HepG2 (cell line): Measurements from ENCODE around the gene DAAM1. TPM values are rescaled to one million over a fixed set of nuclear protein-coding genes. Genes with fewer than 3 reads are reported as not detected.

ENCODE experiments used
- ATAC-seq: fragments of 200-7000 bp; cut with Tn5 transposase; 3 replicates; pipeline ENCODE4 v1.9.1; 2020; ENCODE audit warnings: mild to moderate bottlenecking, moderate library complexity
- BruUV-seq: library from RNA; stranded (reverse); fragments of 400-500 nt; replicated peaks from 2 replicates; lab custom pipeline; 2021; lab: Mats Ljungman, UMichigan
- CTCF ChIA-PET: fragments of 300-600 bp; formaldehyde crosslinking; extraction: SDS; loops from one replicate; lab custom pipeline; 2021; ENCODE audit warnings: low total read pairs, inconsistent platforms, low intra/inter-chr PET ratio; lab: Yijun Ruan, JAX
- POLR2A ChIA-PET: fragments of 350-600 bp; sonication (Branson Sonifier 250); formaldehyde crosslinking; loops from one replicate; lab custom pipeline; 2020; ENCODE audit warnings: antibody characterized with exemption, inconsistent platforms; lab: Yijun Ruan, JAX
- DNase-seq: peaks from one replicate; pipeline ENCODE4 v3.0.0-alpha.2; 2015; ENCODE audit warnings: low spot score
- FAIRE-seq: peaks from 3 replicates; lab custom pipeline; 2011; peaks lifted over from hg19 to GRCh38; lab: Jason Lieb, UNC
- H2AFZ ChIP-seq: one replicate; pipeline ENCODE4 v1.6.1; 2011; ENCODE audit warnings: low read length, inconsistent platforms
- H3K27ac ChIP-seq: fragments of 300-600 bp; 3 replicates; pipeline ENCODE4 v1.8.0; 2011; ENCODE audit warnings: mixed run types, mild to moderate bottlenecking, mixed read lengths, low read length, inconsistent platforms; ENCODE audit not compliant: insufficient read depth; ENCODE audit errors: extremely low read length
- H3K27me3 ChIP-seq, 2 experiments: fragments of 200-600 bp in 1 of 2; 2 replicates in 1 of 2; 3 replicates in 1 of 2; pipeline versions ENCODE4 v1.6.0 to v1.8.0; 2011; ENCODE audit warnings: low read length in 2 of 2, mild to moderate bottlenecking in 2 of 2, moderate library complexity in 2 of 2, inconsistent platforms in 1 of 2; ENCODE audit not compliant: insufficient read depth in 2 of 2, control insufficient read depth in 1 of 2
- H3K36me3 ChIP-seq, 2 experiments: fragments of 200-600 bp in 1 of 2; replicated peaks in 1 of 2; 2 replicates in 1 of 2; 3 replicates in 1 of 2; pipeline versions ENCODE4 v1.5.1 to v1.8.0; 2011; ENCODE audit warnings: low read length in 2 of 2, inconsistent platforms in 1 of 2; ENCODE audit not compliant: insufficient read depth in 2 of 2, control insufficient read depth in 1 of 2
- H3K4me1 ChIP-seq: 2 replicates; pipeline ENCODE4 v1.5.1; 2012; ENCODE audit warnings: low read length, inconsistent platforms; ENCODE audit not compliant: insufficient read depth
- H3K4me2 ChIP-seq: 2 replicates; pipeline ENCODE4 v1.6.0; 2011; ENCODE audit warnings: low read depth, low read length, inconsistent platforms
- H3K4me3 ChIP-seq, 3 experiments: fragments of 200-600 bp in 1 of 3; sonication (generic), shearing (Covaris generic) in 1 of 3; replicated peaks in 1 of 3; 2 replicates each; pipeline ENCODE4 v1.5.1; 2011 to 2016; ENCODE audit warnings: low read length in 3 of 3, inconsistent platforms in 2 of 3, low read depth in 2 of 3, mild to moderate bottlenecking in 2 of 3, control low read depth in 1 of 3, mixed read lengths in 1 of 3; ENCODE audit not compliant: insufficient read depth in 1 of 3
- H3K79me2 ChIP-seq: one replicate; pipeline ENCODE4 v1.6.1; 2011; ENCODE audit warnings: low read length, inconsistent platforms; ENCODE audit not compliant: insufficient read depth
- H3K9ac ChIP-seq: 2 replicates; pipeline ENCODE4 v1.6.0; 2011; ENCODE audit warnings: mild to moderate bottlenecking, low read depth, low read length, inconsistent platforms; ENCODE audit not compliant: insufficient read depth
- H3K9me3 ChIP-seq: 2 replicates; pipeline ENCODE4 v1.5.1; 2012; ENCODE audit warnings: mild to moderate bottlenecking, low read length
- H4K20me1 ChIP-seq: 2 replicates; pipeline ENCODE4 v1.6.0; 2011; ENCODE audit warnings: inconsistent platforms, mild to moderate bottlenecking, low read length, moderate library complexity; ENCODE audit not compliant: insufficient read depth
- MIXL1 ChIP-seq: IDR thresholded peaks from 2 replicates; pipeline ENCODE4 v1.6.1; 2016
- SATB2 ChIP-seq: sonication (generic); formaldehyde crosslinking; IDR thresholded peaks from 2 replicates; pipeline ENCODE4 v1.5.0; 2020; ENCODE audit warnings: missing genetic modification reagents
- ZBTB39 ChIP-seq: sonication (generic); formaldehyde crosslinking; IDR thresholded peaks from 2 replicates; pipeline ENCODE4 v1.5.0; 2020; ENCODE audit warnings: missing genetic modification reagents
- ZNF687 ChIP-seq: sonication (generic); formaldehyde crosslinking; IDR thresholded peaks from 2 replicates; pipeline ENCODE4 v1.5.1; 2020; ENCODE audit warnings: mild to moderate bottlenecking, missing genetic modification reagents, moderate library complexity
- WGBS: methylation state at CpG from one replicate; pipeline ENCODE4 v1.1.6; 2017; ENCODE audit warnings: low lambda C conversion rate; 5-methylcytosine and 5-hydroxymethylcytosine counted together
- in situ Hi-C: cut with HindIII; loops from 2 replicates; pipeline ENCODE4 v1.10.0; 2017; ENCODE audit warnings: low pct_unique_long_range_greater_than_20kb; ENCODE audit not compliant: extremely low pct_ligation_motif_present
- intact Hi-C: fragments of 100-400 bp; cut with micrococcal nuclease; formaldehyde crosslinking; loops from one replicate; pipeline ENCODE4 v1.10.0; 2022; ENCODE audit not compliant: unreplicated experiment
- polyA plus RNA-seq, 8 experiments: library from polyadenylated mRNA; depleted of rRNA in 3 of 8; stranded (reverse) in 7 of 8; unstranded in 1 of 8; fragments of >200 nt; fragmentation: Illumina TruSeq in 4 of 8; extraction: Trizol in 4 of 8; gene quantifications; 2 replicates each; pipeline versions ENCODE4 v1.2.1 to v1.2.3, GENCODE V29; 2011 to 2016; ENCODE audit warnings: low read depth in 4 of 8, missing spikeins in 1 of 8, mixed read lengths in 1 of 8; ENCODE audit not compliant: insufficient read depth in 1 of 8
- total RNA-seq, 5 experiments: library from RNA; depleted of rRNA; stranded (reverse); fragments of >200 nt; fragmentation: Illumina TruSeq; extraction: Trizol; gene quantifications; 2 replicates each; pipeline ENCODE4 v1.2.3, GENCODE V29; 2016; ENCODE audit warnings: low read depth in 1 of 5

DAAM1 gene
- total and polyA plus RNA-seq, 2 of the 13 experiments (the other 11 are each of a cell fraction or from before 2014, with no cell fraction given): 10.9 to 24.5 TPM

- H2AFZ ChIP-seq: no peak overlapping the region
- no peak overlapping the region for H3K4me2 ChIP-seq
- no peak for ATAC-seq
- WGBS: 13% methylated on average over 1 of the region's 1 CpG
- no TSS peak for BruUV-seq
- intact Hi-C loops: no loop called here
- peaks cover 14% of the 10 kb centered on the region for H3K4me1 ChIP-seq
- no peaks in the 10 kb centered on the region for H3K79me2 ChIP-seq
- no peak for TF ChIP-seq ZNF687
- no peak for TF ChIP-seq ZBTB39 (CRISPR knock-in tag)
- no peak for TF ChIP-seq MIXL1 (CRISPR knock-in tag)
- no peak for TF ChIP-seq SATB2
- H3K27me3 ChIP-seq: peaks cover 0 to 6% of the 10 kb centered on the region in 2 experiments; a peak in 1 of 5 replicates
- H3K9me3 ChIP-seq: no peaks in the 10 kb centered on the region
- CTCF ChIA-PET: no interaction called here
- in situ Hi-C loops: no loop called here
- no peak overlapping the region for H3K9ac ChIP-seq
- no peak for FAIRE-seq
- no peaks in the 10 kb centered on the region for H3K36me3 ChIP-seq
- no peak overlapping the region for H3K4me3 ChIP-seq
- no peak for DNase-seq
- H4K20me1 ChIP-seq: no peaks in the 10 kb centered on the region
- H3K27ac ChIP-seq: no peak overlapping the region
- POLR2A ChIA-PET: no interaction called here
Observed at GRCh38 chr14:59176765-59177164, 11.7 kb upstream of the DAAM1 start.
